Inferior parietal cortex (tissue), 1 donor: ENCODE data around the gene TPK1.

Experiments
- DNase-seq: peaks from one replicate; pipeline ENCODE4 v3.0.0-alpha.2; 2016; ENCODE audit errors: extremely low spot score

Gene TPK1

GRCh38 chr7:144835652-144836544, at the start of gene TPK1:
TSS of gene TPK1 (minus strand) at chr7:144836053. CDS start at chr7:144835602, 451 bp downstream.
- DNase-seq, result peak; percentile 91

- DNase-seq, result no peak
Observed at GRCh38 chr7:144885478-144885877, 49.6 kb upstream of the TPK1 start.

- DNase-seq, result no peak
Observed at GRCh38 chr7:144884896-144885295, 49.0 kb upstream of the TPK1 start.

DNA sequence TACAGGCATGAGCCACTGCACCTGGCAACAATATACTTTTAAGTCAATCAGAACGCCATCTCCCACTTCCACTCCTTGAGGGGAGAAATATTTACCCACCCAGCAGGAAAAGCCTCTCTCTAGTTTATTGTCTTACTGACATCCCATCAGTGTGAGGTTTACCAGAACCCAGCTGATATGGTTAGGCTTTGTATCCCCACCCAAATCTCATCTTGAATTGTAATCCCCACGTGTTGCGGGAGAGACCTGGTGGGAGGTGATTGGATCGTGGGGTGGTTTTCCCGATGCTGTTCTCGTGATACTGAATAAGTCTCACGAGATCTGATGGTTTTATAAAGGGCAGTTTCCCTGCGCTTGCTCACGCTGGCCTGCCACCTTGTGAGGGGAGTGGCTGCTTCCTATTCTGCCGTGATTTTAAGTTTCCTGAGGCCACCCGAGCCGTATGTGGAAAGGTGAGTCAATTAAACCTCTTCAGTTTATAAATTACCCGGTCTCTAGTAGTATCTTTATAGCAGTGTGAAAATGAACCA, 37.5 kb upstream of the TPK1 start:
- no peak for DNase-seq

DNA sequence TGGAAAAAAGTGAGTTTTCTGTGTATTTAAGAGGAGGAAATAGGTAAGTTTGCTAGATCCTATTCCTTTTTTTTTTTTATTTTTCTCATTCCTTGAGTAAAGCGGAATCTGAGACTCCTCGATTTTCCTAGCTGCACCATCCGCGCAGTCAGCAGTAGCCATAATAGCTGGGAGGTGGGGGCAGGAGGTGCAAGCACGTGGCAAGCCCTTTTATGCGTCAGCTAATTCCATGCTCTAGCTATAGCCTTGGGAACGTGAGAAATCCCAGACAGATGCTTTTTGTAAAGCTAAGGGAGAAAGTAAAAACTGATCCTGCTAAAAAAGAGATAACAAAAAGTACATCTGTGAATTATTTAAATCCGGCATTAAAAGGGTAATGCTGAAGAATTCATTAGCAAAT, 33.2 kb upstream of the TPK1 start:
- no peak for DNase-seq

- DNase-seq, result no peak
Observed at GRCh38 chr7:144866189-144866588, 30.3 kb upstream of the TPK1 start.

DNA sequence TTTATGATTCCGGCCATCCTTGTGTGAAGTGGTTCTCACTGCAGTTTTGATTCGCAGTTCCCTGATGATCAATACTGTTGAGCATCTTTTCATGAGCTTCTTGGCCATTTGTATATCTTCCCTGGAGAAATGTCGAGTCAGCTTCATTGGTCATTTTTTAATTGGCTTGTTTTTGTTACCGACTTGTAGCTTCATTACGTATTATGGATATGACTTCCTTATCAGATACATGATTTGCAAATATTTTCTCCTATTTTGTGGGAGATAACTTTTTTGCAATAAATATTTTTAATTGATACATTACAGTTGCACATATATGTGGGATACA, 27.4 kb upstream of the TPK1 start:
- no peak for DNase-seq

- DNase-seq, result no peak
Observed at GRCh38 chr7:144862612-144863319, 26.9 kb upstream of the TPK1 start.

GRCh38 chr7:144859739-144860138, 23.9 kb upstream of the TPK1 start:
- no peak for DNase-seq

- no peak for DNase-seq
Observed at GRCh38 chr7:144857463-144857862, 21.6 kb upstream of the TPK1 start.

DNA sequence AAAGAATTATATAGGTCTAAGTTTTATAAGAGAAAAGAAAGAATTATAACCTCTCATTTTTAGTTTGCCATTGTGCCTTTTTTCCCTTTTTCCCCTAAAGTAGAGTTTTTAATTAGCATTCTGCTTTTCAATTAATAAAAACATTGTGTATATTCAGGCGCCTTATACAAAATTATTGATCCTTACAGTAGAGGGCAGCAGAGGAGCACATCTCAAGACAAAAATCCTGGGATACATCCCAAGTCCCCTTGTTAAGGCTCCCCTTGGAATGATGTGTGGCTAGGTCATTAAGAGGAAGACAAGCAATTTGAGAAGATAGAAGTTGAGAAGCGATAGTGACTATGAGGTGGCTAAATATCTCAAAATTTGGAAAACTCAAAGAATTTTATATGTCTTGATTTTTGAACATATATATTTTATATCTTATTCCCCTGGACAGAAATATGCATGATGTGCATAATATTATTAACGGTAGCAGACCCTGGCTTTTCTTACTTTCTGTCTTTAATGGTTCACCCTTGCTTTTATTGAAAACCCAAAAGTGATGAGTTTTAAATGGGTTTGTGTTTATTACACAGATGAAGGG, 19.1 kb upstream of the TPK1 start:
- peak; percentile 59 for DNase-seq

- no peak for DNase-seq
Observed at GRCh38 chr7:144853542-144853941, 17.7 kb upstream of the TPK1 start.

DNA sequence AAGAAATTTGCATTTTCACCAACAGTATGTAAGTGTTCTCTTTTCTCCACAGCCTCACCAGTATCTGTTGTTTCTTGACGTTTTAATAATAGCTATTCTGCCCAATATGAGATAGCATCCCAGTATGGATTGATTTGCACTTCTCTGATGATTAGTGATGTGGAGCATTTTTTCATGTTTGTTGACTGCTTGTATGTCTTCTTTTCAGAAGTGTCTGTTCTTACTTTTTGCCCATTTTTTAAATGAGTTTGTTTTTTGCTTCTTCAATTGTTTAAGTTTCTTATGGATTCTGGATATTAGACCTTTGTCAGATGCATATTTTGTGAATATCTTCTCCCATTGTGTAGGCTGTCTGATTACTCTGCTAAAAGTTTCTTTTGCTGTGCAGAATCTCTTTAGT, 12.2 kb upstream of the TPK1 start:
- DNase-seq, result no peak

DNA sequence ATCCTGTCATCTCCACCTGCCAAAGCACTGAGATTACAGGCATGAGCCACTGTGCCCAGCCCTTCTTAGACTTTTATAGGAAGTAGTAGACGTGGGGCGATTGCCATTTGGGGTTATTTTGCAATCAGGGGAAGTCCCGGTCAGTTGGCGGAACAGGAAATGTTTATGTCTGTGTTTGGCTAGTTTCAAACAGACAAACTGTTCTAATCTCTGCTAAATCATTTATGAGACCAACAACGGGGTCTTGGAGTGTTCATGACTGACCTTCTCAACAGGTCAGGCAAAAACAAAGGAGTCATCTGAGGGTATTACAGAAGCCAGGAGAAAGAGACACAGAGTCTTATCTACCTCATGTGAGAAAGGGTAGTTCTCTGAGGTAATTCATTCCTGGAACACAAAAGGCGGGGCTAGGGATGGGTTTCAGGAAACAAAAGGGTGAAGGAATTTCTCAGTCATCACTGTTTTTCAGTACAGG, 6.6 kb upstream of the TPK1 start:
- DNase-seq, result no peak

DNA sequence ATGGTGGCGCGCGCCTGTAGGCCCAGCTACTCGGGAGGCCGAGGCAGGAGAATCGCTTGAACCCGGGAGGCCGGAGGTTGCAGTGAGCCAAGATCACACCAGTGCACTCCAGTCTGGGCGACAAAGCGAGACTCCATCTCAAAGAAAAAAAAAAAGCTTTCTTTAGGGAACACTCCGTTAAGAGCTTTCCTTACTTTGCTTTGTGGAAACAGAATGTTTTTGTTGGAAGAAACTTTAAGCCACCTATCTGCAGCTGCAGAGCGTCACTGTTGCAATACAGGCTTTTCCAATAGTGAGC, 641 bp upstream of the TPK1 start:
- DNase-seq, result no peak

GRCh38 chr7:144835155-144835611, 670 bp downstream of the TPK1 start:
- DNase-seq, result peak; percentile 73

GRCh38 chr7:144834641-144835144, 1.2 kb downstream of the TPK1 start:
- no peak for DNase-seq

- no peak for DNase-seq
Observed at GRCh38 chr7:144830811-144831210, 5.0 kb downstream of the TPK1 start.

GRCh38 chr7:144830024-144830785, 5.6 kb downstream of the TPK1 start:
- DNase-seq, result no peak

DNA sequence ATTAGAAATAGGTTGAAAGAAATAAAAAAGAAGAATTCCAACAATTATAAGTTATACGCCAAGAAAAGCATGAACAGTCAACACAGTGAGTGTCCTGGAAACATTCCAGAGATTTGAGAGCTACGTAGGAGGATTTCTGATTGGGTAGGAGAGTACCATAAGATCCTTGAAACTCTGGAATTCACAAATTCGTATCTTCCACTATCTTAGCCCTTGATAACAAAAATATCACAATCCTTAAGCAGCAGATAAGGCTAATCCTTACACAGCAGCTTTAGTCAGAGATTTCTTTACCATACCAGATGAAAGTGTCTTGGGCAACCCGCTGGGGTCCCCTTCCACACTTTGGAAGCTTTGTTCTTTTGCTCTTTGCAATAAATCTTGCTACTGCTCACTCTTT, 8.2 kb downstream of the TPK1 start:
- DNase-seq, result no peak

DNA sequence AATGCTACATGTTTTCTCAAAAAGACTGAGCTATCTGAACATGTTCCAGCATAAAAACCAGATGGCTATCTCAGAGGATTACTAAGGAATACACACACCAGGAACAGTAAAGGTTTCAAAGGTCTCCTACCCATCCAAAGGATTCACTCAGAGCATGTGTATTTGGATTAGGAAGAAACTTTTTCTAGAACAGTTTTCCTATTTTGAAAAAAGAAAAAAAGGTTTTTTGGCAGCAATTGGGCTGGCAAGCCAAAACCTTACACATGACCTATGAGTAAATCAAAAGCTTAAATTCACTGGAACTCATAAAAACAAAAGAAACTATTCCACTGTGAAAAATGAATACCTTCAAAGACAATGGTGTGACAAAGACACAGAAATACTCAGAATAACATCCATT, 9.6 kb downstream of the TPK1 start:
- DNase-seq, result no peak

DNA sequence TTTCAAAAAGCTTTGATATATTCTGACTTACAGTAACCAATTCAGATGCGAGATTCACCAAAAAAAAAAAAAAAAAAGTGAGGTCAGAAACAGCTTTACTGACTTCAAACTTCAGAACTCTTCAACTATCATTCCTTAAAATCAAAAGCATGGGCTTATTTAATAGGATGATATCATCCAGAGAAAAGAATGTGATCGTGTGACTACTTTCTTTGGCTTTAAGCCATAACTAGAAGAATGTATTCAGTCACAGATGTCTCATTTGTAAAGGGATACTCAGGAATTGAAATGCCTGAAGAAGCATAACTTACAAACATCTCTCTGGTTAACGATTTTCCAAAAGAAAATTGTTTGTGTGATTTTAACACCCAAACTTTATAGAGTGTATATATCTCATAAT, 11.5 kb downstream of the TPK1 start:
- no peak for DNase-seq
